ENCODE data around the gene VAV2. TPM values are rescaled to one million over a fixed set of nuclear protein-coding genes. Genes with fewer than 3 reads are reported as not detected.

VAV2 gene
- total RNA-seq, 1 experiment from 2014 or later = 25.0 TPM

DNA sequence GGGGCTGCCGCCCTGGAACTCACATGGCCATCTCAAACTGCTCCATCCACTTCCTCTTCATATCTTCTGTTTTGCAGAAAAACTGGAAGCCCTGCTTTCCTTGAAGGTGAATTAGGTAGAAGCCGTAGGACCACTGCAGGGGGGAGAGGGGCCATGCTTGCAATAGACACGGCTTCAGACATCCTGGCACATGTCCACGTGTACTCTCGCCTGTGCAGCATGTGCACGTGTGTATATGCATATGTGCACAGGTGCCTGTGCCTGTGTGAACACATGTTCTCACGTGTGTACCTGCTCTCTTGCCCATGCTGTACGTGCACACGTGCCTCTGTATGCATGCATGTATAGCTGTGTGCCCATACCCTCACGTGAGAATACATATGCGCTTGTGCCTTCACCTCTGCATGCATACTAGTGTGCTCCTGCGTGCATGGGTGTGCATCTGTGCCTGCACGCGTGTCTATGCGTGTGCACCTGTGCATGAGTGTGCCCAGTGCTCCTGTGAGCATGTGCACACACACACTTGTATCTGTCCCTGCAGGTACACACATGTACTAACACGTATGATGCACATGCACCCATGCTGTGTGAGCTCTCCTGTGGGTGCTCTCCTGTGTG, 206.3 kb downstream of the VAV2 start:
- Histone ChIP-seq H3K27me3 (replicated peaks) (no peaks in the 10 kb centered on the region), H3K9me3 (replicated peaks) (no peaks in the 10 kb centered on the region), H3K36me3 (peaks cover 86% of the 10 kb centered on the region), H3K4me3 (no peak overlapping the region), H3K27ac (no peak overlapping the region), H3K4me1 (replicated peaks) (no peaks in the 10 kb centered on the region)
- DNase-seq (ENCODE audit: low read depth in 1 of 2, low spot score in 2 of 2) = no peak

DNA sequence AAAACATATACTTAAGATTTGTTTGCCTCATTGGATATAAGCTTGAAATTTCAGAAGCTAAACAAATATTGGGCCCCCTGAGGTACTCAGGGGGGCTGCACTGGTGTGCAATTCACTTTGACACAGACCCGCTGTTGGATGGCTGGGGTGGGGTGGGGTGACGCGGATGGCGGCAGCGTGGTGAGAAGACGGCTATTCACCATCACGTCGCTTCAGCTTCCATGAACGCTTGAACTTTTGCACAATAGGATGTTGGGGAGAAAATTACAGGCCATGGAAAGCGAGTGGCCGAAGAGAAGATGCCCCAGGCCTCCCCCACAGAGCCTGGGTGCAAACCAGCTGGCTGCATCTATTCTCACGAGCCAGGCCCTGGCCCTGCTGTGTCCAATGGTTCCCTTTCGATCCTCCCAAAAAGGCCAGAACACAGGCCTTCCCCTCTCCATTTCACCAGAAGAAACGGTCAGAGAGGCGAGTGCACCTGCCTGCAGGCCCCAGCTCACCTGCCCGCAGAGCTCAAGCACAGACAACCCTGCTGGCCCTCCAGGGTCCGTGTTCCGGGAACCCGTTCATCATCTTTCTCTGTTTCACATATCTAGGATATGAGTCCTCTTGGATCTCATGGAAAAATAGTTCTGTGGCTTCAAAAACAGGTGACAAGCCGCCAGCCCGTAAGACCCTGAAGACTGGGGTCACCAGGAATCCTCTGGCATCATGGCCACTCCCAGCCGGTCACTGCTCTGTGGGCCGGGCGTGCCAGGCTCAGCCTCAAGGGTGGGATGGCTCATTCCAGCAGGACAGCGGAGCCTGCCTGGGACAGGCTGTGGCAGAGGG, 207.2 kb downstream of the VAV2 start:
- DNase-seq (ENCODE audit: low read depth in 1 of 2, low spot score in 2 of 2) = no peak

DNA sequence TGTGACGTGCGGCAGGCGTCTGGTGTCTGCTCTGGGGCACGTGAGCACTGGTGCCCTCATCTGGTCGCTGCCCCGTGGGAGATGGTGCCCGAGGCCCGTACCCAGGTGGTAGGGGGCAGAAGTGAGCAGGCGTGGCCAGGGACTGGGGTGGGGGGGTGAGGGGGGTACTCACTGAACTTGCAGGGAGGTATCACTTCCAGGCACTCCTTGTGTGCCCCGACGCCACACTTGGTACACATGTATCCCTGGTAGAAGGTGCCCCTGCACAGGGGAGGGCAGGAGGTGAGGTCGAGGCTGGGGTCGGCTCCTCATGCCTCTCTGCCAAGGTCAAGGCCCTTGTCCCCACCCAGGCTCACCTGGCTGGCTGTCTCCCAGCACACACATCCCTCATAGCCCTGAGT, 208.8 kb downstream of the VAV2 start:
- no peaks in the 10 kb centered on the region for H3K27me3 ChIP-seq (replicated peaks)
- H3K9me3 ChIP-seq (replicated peaks) = no peaks in the 10 kb centered on the region
- DNase-seq (ENCODE audit: low read depth in 1 of 2, low spot score in 2 of 2) = no peak
- peaks cover 87% of the 10 kb centered on the region for H3K36me3 ChIP-seq
- no peaks in the 10 kb centered on the region for H3K4me1 ChIP-seq (replicated peaks)
- H3K4me3 ChIP-seq = no peak overlapping the region
- H3K27ac ChIP-seq = no peak overlapping the region

More for the DNA sequence above, 207.2 kb downstream of the VAV2 start:
- no peak overlapping the region for H3K27ac ChIP-seq
- no peaks in the 10 kb centered on the region for H3K4me1 ChIP-seq (replicated peaks)
- no peaks in the 10 kb centered on the region for H3K9me3 ChIP-seq (replicated peaks)
- H3K4me3 ChIP-seq = no peak overlapping the region
- no peaks in the 10 kb centered on the region for H3K27me3 ChIP-seq (replicated peaks)
- H3K36me3 ChIP-seq = peaks cover 86% of the 10 kb centered on the region

DNA sequence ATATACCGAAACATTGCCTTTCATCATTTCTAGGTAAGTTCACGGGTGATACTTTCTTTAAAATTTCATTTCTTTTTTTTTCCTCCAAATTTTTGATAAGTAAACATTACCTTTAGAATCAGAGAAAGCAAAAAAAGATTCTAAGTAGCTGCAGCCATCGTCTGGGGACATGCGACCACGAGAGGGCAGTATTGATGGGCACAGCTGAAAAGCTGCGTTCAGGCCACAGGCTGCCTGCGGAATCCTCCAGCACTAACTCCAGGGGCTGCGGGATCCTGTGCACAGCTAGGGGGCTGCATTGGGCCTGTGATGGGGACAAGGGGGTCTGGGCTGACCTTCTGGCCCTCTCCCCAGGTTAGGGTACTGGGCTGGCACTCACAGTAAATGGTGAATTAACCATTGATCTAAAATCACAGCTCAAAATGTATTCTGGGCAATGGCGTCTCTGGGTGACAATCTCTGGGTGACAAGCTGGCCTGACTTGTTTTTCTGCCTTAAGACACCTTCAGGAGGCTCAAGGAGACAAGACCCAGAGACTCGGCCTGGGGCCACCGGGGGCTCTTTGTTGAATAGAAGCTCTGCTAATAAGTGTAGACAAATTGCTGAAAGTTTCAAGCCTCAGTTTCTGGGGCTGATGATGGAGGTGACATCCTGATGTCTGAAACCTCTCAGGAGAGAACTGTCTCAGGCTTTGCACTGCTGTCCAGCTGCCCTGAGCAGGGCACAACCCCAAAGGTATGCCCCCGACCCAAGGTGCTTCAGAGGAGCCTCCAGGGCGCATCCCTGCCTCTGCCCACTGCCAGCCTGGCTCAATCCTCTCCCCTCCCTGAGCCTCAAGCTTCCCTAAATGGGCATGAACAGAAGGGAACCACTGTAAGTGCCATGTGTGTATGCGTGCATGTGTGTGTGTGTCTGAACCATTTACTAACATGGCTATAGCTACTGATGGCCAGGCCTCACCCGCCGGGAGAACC, 209.7 kb downstream of the VAV2 start:
- Histone ChIP-seq H3K27ac (no peak overlapping the region), H3K4me1 (replicated peaks) (no peaks in the 10 kb centered on the region), H3K27me3 (replicated peaks) (no peaks in the 10 kb centered on the region), H3K9me3 (replicated peaks) (no peaks in the 10 kb centered on the region), H3K36me3 (peaks cover 90% of the 10 kb centered on the region), H3K4me3 (no peak overlapping the region)
- DNase-seq (ENCODE audit: low read depth in 1 of 2, low spot score in 2 of 2) = peak; percentile 37 to 66

DNA sequence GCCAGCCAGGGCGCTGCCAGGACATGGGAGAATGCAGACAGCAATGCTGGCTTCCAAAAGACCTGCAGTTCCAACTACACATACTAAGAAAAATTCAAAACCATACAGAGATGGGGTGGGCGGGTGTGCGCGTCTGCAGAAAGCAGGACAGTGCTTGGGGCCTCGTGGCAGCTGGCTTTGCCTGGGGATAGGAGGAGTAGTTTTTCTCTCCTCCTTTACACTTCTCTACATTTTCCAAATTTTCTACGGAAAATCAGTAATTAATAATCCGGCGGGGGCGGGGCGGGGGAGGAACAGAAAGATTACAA, 210.3 kb downstream of the VAV2 start:
- Histone ChIP-seq H3K9me3 (replicated peaks) (no peaks in the 10 kb centered on the region), H3K27me3 (replicated peaks) (no peaks in the 10 kb centered on the region), H3K27ac (no peak overlapping the region), H3K4me3 (no peak overlapping the region), H3K36me3 (peaks cover 91% of the 10 kb centered on the region), H3K4me1 (replicated peaks) (no peaks in the 10 kb centered on the region)
- no peak for DNase-seq (ENCODE audit: low read depth in 1 of 2, low spot score in 2 of 2)

DNA sequence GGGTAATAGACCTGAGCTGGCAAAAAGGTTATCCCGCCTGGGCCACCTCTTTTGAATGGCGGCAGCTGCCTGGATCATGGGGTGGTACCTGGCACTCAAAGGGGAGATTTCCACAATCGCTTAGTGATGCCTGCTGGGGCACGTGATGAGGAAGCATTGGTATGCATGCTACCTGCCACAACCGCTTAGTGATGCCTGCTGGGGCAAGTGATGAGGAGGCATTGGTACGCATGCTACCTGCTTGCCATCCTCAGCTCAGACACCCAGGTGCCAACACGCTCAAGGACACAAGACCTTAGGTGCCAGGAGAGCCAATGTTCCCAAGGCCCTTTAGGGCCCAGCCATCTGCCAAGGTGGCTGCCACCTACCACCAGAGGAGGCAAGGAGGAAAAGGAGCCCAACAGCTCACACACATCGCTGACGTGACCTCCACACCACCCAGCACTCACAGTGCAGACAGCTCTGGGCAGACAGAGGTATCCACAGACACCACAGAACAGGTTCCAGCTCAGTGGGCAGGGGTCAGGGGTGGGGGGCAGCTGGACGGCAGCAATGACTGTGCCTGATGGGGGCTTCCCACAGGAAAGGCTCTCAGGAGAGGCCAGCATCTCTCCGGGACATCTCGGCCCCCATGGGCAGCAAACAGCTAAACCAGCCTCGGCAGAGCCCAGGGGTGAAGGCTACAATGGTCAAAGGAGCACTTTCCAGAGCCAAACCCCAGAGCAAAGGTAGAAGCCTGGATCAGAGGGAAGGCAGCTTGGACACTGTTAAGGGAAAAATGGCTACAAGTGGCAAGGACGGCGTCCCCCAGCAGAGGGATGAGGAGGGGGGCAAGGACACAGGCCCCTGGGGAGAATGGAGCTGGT, 210.9 kb downstream of the VAV2 start:
- Histone ChIP-seq H3K9me3 (replicated peaks) (no peaks in the 10 kb centered on the region), H3K27me3 (replicated peaks) (no peaks in the 10 kb centered on the region), H3K4me1 (replicated peaks) (no peaks in the 10 kb centered on the region), H3K36me3 (peaks cover 91% of the 10 kb centered on the region), H3K27ac (no peak overlapping the region), H3K4me3 (no peak overlapping the region)
- no peak for DNase-seq (ENCODE audit: low read depth in 1 of 2, low spot score in 2 of 2)

DNA sequence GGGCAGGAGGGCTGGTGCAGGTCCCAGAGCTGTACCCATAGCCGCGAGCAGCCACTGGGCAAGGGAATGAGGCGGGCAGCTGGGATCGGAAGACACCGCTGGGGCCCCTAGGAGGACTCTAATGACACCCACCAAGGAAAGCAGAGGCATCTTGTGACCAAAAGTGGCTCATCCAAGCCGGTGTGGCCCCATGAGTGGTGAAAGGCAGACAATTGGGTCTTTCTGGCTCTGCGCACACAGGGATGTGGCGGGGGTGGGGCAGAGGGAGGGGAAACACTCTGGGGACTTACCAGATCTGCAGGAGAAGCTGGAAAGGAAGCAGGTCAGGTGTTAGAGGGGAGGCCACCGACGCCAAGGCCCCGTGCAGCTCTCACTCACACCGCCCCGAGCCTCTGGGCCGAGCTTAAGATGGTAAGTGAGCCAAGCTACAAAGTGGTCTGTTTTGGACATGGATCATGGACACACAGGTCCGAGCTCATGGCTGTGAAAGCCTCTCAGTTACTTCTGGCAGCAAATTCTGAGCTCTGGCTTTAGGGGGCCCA, 211.6 kb downstream of the VAV2 start:
- Histone ChIP-seq H3K27me3 (replicated peaks) (no peaks in the 10 kb centered on the region), H3K4me3 (no peak overlapping the region), H3K9me3 (replicated peaks) (no peaks in the 10 kb centered on the region), H3K4me1 (replicated peaks) (no peaks in the 10 kb centered on the region), H3K27ac (no peak overlapping the region), H3K36me3 (peaks cover 91% of the 10 kb centered on the region)
- DNase-seq (ENCODE audit: low read depth in 1 of 2, low spot score in 2 of 2) = no peak

DNA sequence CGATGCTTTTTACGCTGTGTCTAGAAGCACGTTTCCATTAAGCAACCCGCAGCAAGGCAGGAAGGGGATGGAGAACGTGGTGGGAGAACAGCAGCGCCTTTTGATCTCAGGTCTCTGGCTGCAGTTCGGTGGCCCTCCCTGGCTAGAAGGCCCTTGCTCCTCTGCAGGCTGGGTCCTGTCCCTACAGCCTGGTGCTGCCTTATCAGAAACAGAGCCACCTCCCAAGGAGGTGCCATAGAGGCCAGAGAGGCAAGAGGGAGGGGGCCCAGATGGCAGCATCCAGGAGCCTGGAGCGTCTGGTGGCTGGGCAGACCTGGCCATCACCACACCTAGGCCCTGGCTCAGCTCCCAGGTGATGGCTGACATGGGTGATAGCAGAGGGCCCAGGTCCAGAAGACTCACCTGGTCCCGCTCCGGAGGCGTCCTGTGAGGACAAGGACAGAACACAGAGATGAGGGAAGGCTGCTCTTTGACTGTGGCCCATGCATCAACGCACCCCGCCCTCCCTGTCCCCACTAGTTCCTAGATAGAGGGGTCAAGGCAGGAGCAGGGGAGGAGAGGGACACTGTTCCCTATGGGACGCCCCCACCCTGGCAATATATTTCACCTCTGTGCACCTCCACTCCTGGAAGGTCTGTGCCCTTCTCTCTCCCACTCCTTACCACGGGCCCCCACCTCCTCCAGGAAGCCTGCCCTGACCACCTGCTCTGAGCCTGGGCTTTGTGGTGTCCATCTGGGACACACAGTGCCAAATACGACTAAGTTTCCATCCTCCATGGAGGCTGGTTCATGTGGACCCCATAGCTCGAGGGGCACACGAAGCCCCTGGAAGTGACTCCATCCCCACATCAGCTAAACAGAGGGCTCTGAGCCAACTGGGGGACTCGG, 212.4 kb downstream of the VAV2 start:
- H3K36me3 ChIP-seq = peaks cover 91% of the 10 kb centered on the region

DNA sequence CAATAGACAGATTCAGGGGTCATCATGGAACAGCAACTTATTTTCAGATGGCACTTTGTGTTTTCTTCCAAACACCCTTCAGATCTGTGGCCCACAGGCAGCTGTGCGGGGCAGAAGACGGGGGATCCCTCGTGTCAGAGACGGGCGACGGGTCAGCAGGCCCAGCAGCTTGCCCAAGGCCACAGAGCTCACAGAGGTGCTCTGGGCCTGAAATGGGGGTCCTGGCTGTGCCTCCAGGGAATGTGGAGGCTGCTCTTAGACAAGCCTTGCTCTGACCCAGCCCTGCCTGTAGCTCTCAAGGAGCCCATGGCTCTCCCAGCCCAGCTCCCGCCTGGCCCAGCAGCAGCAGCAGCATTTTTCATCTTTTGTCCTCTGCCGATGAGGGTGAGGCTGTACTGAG, 213.0 kb downstream of the VAV2 start:
- DNase-seq (ENCODE audit: low read depth in 1 of 2, low spot score in 2 of 2) = no peak
- Histone ChIP-seq H3K27me3 (replicated peaks) (no peaks in the 10 kb centered on the region), H3K9me3 (replicated peaks) (no peaks in the 10 kb centered on the region), H3K4me1 (replicated peaks) (peaks cover 10% of the 10 kb centered on the region), H3K36me3 (peaks cover 91% of the 10 kb centered on the region), H3K27ac (no peak overlapping the region), H3K4me3 (no peak overlapping the region)

More for the DNA sequence above, 212.4 kb downstream of the VAV2 start:
- H3K4me3 ChIP-seq = no peak overlapping the region
- DNase-seq (ENCODE audit: low read depth in 1 of 2, low spot score in 2 of 2) = no peak
- H3K27me3 ChIP-seq (replicated peaks) = no peaks in the 10 kb centered on the region
- no peak overlapping the region for H3K27ac ChIP-seq
- no peaks in the 10 kb centered on the region for H3K9me3 ChIP-seq (replicated peaks)
- peaks cover 4% of the 10 kb centered on the region for H3K4me1 ChIP-seq (replicated peaks)

DNA sequence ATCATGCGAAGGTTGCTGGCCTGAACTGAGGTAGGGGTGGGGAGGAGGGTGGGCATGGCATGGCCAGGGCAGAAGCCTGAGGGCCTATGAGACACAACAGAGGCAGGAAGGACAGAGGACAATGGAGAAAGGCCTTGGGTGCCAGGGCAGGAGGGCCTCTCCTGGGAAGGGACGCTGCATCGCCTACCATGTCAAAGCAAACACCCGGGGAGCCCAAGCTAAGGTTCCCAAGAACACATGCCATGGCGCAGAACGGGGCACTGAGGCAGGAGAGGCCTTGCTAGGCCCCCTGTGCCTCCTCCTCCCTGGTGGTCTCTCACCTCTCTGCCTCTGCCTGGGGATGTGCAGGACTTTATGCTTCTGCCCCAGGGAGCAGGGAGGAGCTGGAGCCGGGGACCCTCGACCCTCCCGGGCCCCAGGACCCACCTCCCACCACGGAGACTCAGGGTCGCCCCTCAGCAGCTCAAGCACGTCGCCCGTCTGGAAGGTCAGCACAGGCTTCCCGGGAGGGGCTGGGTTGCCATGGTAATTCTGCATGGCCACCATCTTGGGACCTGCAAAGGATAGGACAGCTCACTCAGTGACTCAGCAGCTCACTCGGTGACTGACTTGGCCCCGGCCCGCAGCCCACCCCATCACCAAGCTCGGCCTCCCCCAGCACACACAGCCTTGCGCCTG, 213.6 kb downstream of the VAV2 start:
- DNase-seq (ENCODE audit: low read depth in 1 of 2, low spot score in 2 of 2) = no peak
- peaks cover 93% of the 10 kb centered on the region for H3K36me3 ChIP-seq
- no peaks in the 10 kb centered on the region for H3K9me3 ChIP-seq (replicated peaks)

DNA sequence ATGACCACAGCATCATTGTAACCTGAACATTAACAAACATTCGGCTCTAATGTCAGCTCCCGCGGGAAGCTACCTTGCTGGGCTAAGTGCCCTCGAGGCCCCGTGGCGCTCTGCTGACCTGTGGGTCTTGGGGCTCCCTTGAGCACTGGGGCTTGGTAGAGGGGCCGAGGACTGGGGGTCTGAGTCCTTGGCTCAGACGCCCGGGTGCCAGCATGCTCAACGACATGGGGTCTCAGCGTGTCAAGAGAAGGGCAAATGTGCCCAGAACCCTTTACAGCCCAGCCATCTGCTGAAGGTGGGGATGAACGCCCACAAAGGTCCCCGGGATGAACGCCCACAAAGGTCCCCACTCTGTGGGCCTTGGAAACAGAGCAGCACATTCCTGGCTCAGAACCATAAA, 214.3 kb downstream of the VAV2 start:
- no peak for DNase-seq (ENCODE audit: low read depth in 1 of 2, low spot score in 2 of 2)
- H3K9me3 ChIP-seq (replicated peaks) = no peaks in the 10 kb centered on the region
- H3K36me3 ChIP-seq = peaks cover 92% of the 10 kb centered on the region

More for the DNA sequence above, 213.6 kb downstream of the VAV2 start:
- Histone ChIP-seq H3K27ac (no peak overlapping the region), H3K27me3 (replicated peaks) (no peaks in the 10 kb centered on the region), H3K4me3 (no peak overlapping the region), H3K4me1 (replicated peaks) (peaks cover 14% of the 10 kb centered on the region)

More for the DNA sequence above, 214.3 kb downstream of the VAV2 start:
- no peak overlapping the region for H3K4me3 ChIP-seq
- no peaks in the 10 kb centered on the region for H3K27me3 ChIP-seq (replicated peaks)
- H3K4me1 ChIP-seq (replicated peaks) = peaks cover 18% of the 10 kb centered on the region
- no peak overlapping the region for H3K27ac ChIP-seq
